GM21367 (cell line): ENCODE results near the gene PINLYP.
A peak's percentile ranks its signal among the peaks of the same experiment; 100 is the strongest.
"Not testable (repeated sequence)": the region's sequence is repeated elsewhere in the genome, so short reads cannot be mapped to it uniquely, and the experiment has no call there.

ENCODE experiments used
- ATAC-seq: cut with Tn5 transposase; IDR thresholded peaks from one replicate; pipeline ENCODE4 v1.9.1; 2021; ENCODE audit not compliant: unreplicated experiment

PINLYP gene

GRCh38 chr19:43547926-43548325, 27.7 kb upstream of the PINLYP start:
- not testable (repeated sequence) for ATAC-seq

- no peak for ATAC-seq
These were observed 26.9 kb upstream of the PINLYP start for GRCh38 chr19:43548706-43549105.

GRCh38 chr19:43551399-43552197, 24.0 kb upstream of the PINLYP start:
- ATAC-seq: no peak

GRCh38 chr19:43552198-43552450, 23.5 kb upstream of the PINLYP start:
- ATAC-seq: no peak

GRCh38 chr19:43552616-43553015, 23.0 kb upstream of the PINLYP start:
- no peak for ATAC-seq

GRCh38 chr19:43553656-43554055, 21.9 kb upstream of the PINLYP start:
- no peak for ATAC-seq

- ATAC-seq: no peak
These were observed 21.2 kb upstream of the PINLYP start for GRCh38 chr19:43554317-43554895.

- ATAC-seq: no peak
These were observed 20.3 kb upstream of the PINLYP start for GRCh38 chr19:43555185-43555770.

- no peak for ATAC-seq
These were observed 14.9 kb upstream of the PINLYP start for GRCh38 chr19:43560687-43561086.

GRCh38 chr19:43561139-43561970, 14.2 kb upstream of the PINLYP start:
- no peak for ATAC-seq

- no peak for ATAC-seq
These were observed 13.3 kb upstream of the PINLYP start for GRCh38 chr19:43562226-43562697.

- ATAC-seq: peak; percentile 67
These were observed 12.8 kb upstream of the PINLYP start for GRCh38 chr19:43562698-43563241.

- no peak for ATAC-seq
These were observed 11.7 kb upstream of the PINLYP start for GRCh38 chr19:43563816-43564457.

- ATAC-seq: no peak
These were observed 10.8 kb upstream of the PINLYP start for GRCh38 chr19:43564800-43565199.

- ATAC-seq: no peak
These were observed 5.9 kb upstream of the PINLYP start for GRCh38 chr19:43569657-43570056.

- no peak for ATAC-seq
These were observed 5.3 kb upstream of the PINLYP start for GRCh38 chr19:43570174-43570791.

GRCh38 chr19:43572171-43572588, 3.4 kb upstream of the PINLYP start:
- ATAC-seq: no peak

GRCh38 chr19:43574424-43575155, 1.0 kb upstream of the PINLYP start:
- ATAC-seq: no peak
